ENCODE data around the gene RNF34. TPM values are rescaled to one million over a fixed set of nuclear protein-coding genes. Genes with fewer than 3 reads are reported as not detected.
A peak's percentile ranks its signal among the peaks of the same experiment; 100 is the strongest.

The RNF34 gene
- total and polyA plus RNA-seq, 12 donors: 13.3 to 48.4 (median 26.5) TPM

GRCh38 chr12:121423682-121424623 is 24.0 kb downstream of the RNF34 start:
- Histone ChIP-seq H3K27ac (no peak overlapping the region), H3K9me3 (replicated peaks in 1 of 3) (no peaks in the 10 kb centered on the region), H3K27me3 (no peaks in the 10 kb centered on the region), H3K36me3 (replicated peaks in 1 of 2) (peaks cover 0 to 54% of the 10 kb centered on the region in 2 donors), H3K4me3 (no peak overlapping the region), H3K4me1 (replicated peaks in 1 of 2) (peaks cover 0 to 10% of the 10 kb centered on the region in 2 donors)
- 90 to 93% (median 91%) methylated on average over 13 of the region's 13 CpGs for WGBS, 4 donors
- DNase-seq: peak in 2 of 7 donors; percentile 24 to 46
- TF ChIP-seq CTCF (IDR thresholded peaks at IDR 0.05): no peak
- no peak for TF ChIP-seq POLR2A (IDR thresholded peaks at IDR 0.05)
- intact Hi-C loops (cut with DNase I): no loop called here

- Histone ChIP-seq H3K27me3 (no peaks in the 10 kb centered on the region), H3K27ac (peak overlapping the region in 2 of 5 donors; percentile 34 to 58), H3K9me3 (replicated peaks in 1 of 3) (no peaks in the 10 kb centered on the region), H3K36me3 (replicated peaks in 1 of 2) (peaks cover 0 to 60% of the 10 kb centered on the region in 2 donors), H3K4me3 (no peak overlapping the region), H3K4me1 (replicated peaks in 1 of 2) (peaks cover 0 to 10% of the 10 kb centered on the region in 2 donors)
- intact Hi-C loops (cut with DNase I): no loop called here
- no peak for TF ChIP-seq POLR2A (IDR thresholded peaks at IDR 0.05)
- no peak for TF ChIP-seq CTCF (IDR thresholded peaks at IDR 0.05)
- DNase-seq: no peak
- 95 to 100% (median 98%) methylated on average over 1 of the region's 1 CpG for WGBS, 4 donors
Observed at GRCh38 chr12:121424624-121424975, 24.7 kb downstream of the RNF34 start.

- H3K36me3 ChIP-seq (replicated peaks in 1 of 2): peaks cover 0 to 62% of the 10 kb centered on the region in 2 donors
- TF ChIP-seq CTCF (IDR thresholded peaks at IDR 0.05) (no peak), POLR2A (IDR thresholded peaks at IDR 0.05) (no peak)
- intact Hi-C loops (cut with DNase I): no loop called here
- H3K9me3 ChIP-seq (replicated peaks in 1 of 3): no peaks in the 10 kb centered on the region
- WGBS, 4 donors: 68 to 96% (median 73%) methylated on average over 2 of the region's 2 CpGs
- peak in 1 of 7 donors; percentile 33 for DNase-seq
- no peak overlapping the region for H3K4me3 ChIP-seq
- H3K4me1 ChIP-seq (replicated peaks in 1 of 2): peaks cover 0 to 10% of the 10 kb centered on the region in 2 donors
- no peaks in the 10 kb centered on the region for H3K27me3 ChIP-seq
- H3K27ac ChIP-seq: no peak overlapping the region
Observed at GRCh38 chr12:121427556-121428050, 27.7 kb downstream of the RNF34 start.

GRCh38 chr12:121428883-121429282 is 29.0 kb downstream of the RNF34 start:
- H3K4me1 ChIP-seq (replicated peaks in 1 of 2): peaks cover 0 to 10% of the 10 kb centered on the region in 2 donors
- H3K27me3 ChIP-seq: no peaks in the 10 kb centered on the region
- H3K9me3 ChIP-seq (replicated peaks in 1 of 3): no peaks in the 10 kb centered on the region
- TF ChIP-seq POLR2A (IDR thresholded peaks at IDR 0.05) (no peak), CTCF (IDR thresholded peaks at IDR 0.05) (no peak)
- intact Hi-C loops (cut with DNase I): no loop called here
- H3K27ac ChIP-seq: no peak overlapping the region
- H3K4me3 ChIP-seq: no peak overlapping the region
- no peak for DNase-seq
- H3K36me3 ChIP-seq (replicated peaks in 1 of 2): peaks cover 0 to 63% of the 10 kb centered on the region in 2 donors
- 93 to 98% (median 96%) methylated on average over 6 of the region's 6 CpGs for WGBS, 4 donors
